Stimulated activated naive CD8-positive, alpha-beta T cell treated with anti-CD3 and anti-CD28 coated beads, Interleukin-15, Interleukin-2, amounts not matched to agents 100 ng/mL and 50 ng/mL, for 24 hours (primary cell): ENCODE data around the gene MAP4K4.
A peak's percentile ranks its signal among the peaks of the same experiment; 100 is the strongest.

Experiments used
- H3K27ac Mint-ChIP-seq: one replicate; pipeline ENCODE4 v1.8.0; 2021; ENCODE audit warnings: mild to moderate bottlenecking, mixed read lengths
- H3K27me3 Mint-ChIP-seq: one replicate; pipeline ENCODE4 v1.8.0; 2021; ENCODE audit warnings: mixed read lengths
- H3K36me3 Mint-ChIP-seq: one replicate; pipeline ENCODE4 v1.8.0; 2021; ENCODE audit warnings: low read depth, mixed read lengths
- H3K4me1 Mint-ChIP-seq: one replicate; pipeline ENCODE4 v1.8.0; 2021; ENCODE audit warnings: low read depth, mixed read lengths
- H3K4me3 Mint-ChIP-seq: one replicate; pipeline ENCODE4 v1.8.0; 2021; ENCODE audit warnings: mild to moderate bottlenecking, mixed read lengths
- H3K9me3 Mint-ChIP-seq: one replicate; pipeline ENCODE4 v1.8.0; 2021; ENCODE audit warnings: mixed read lengths

MAP4K4 gene

DNA sequence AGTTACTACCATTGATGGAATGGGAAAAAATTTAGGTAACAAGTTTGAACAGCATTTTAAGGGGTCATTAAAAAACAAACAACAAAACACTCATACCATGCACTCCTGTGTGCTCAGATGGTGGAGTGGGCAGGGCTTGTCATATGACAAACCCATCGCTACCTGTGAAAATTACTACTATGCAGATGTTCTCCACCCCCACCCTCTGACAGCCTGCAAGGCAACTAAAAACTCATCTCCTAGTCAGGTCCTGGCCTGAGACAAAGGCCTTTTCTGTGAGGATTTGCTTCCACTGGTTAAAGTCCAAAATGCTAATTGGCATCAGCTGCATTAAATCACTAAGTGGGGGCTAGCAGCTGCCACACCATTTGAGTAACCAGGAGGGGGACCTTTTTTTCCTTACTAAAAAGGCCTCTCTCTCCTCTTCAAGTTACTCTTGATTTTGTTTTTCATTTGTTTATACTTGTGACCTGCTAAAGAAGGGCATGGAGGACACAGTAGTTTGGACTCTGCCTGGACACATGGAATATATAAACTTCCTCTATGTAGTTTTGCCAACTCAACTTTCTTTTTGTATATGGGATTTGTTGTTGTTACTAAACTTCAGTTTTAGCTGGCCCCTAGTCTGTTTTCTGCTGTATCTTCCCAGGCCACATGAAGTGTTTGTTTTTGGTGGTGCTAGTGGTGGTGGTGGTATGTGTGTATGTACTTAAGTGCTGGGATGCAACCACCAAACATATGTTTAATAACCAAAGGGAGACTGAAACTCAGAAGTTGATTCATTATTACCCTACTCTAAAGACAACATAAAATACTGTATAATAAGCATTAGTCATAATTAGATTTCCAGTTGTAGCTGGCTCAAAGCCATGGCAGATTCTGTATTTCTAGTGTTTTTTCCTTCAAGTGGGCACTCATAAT lies 121.3 kb downstream of the MAP4K4 start:
- peaks cover 9% of the 10 kb centered on the region for H3K36me3 Mint-ChIP-seq
- no peak overlapping the region for H3K27ac Mint-ChIP-seq

DNA sequence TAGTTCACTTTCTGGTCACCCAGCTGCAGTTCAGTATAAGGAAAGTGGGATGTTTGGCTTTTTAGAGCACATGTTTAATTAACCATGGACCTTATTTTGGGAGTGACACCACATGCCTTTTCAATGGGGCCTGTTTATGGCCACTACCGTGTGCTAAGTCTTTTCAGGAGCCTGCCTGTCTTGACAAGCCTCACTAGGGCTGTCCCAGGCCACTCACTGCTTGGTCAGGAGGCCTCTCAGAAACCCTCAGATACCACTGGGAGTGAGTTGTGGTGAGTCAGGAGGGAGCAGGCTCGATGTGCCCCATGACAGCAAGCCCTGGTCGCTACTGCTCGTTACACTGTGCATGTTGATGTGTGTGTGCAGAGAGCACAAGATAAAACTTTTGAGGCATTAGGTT lies 123.0 kb downstream of the MAP4K4 start:
- H3K36me3 Mint-ChIP-seq = peaks cover 4% of the 10 kb centered on the region
- H3K4me1 Mint-ChIP-seq = peaks cover 84% of the 10 kb centered on the region
- no peaks in the 10 kb centered on the region for H3K9me3 Mint-ChIP-seq
- H3K4me3 Mint-ChIP-seq = no peak overlapping the region
- no peaks in the 10 kb centered on the region for H3K27me3 Mint-ChIP-seq
- H3K27ac Mint-ChIP-seq = no peak overlapping the region

More for the DNA sequence above, 121.3 kb downstream of the MAP4K4 start:
- Mint-ChIP-seq H3K4me3 (no peak overlapping the region), H3K27me3 (no peaks in the 10 kb centered on the region), H3K4me1 (peaks cover 84% of the 10 kb centered on the region), H3K9me3 (no peaks in the 10 kb centered on the region)

GRCh38 chr2:101821059-101821805 lies 123.7 kb downstream of the MAP4K4 start:
- Mint-ChIP-seq H3K4me1 (peaks cover 84% of the 10 kb centered on the region), H3K36me3 (peaks cover 6% of the 10 kb centered on the region), H3K9me3 (no peaks in the 10 kb centered on the region), H3K4me3 (no peak overlapping the region), H3K27me3 (no peaks in the 10 kb centered on the region), H3K27ac (no peak overlapping the region)

- Mint-ChIP-seq H3K36me3 (peaks cover 8% of the 10 kb centered on the region), H3K27me3 (no peaks in the 10 kb centered on the region), H3K9me3 (no peaks in the 10 kb centered on the region), H3K4me3 (no peak overlapping the region), H3K27ac (no peak overlapping the region), H3K4me1 (peaks cover 84% of the 10 kb centered on the region)
These were observed 124.4 kb downstream of the MAP4K4 start for GRCh38 chr2:101821828-101822458.

GRCh38 chr2:101823347-101823791 lies 125.9 kb downstream of the MAP4K4 start:
- Mint-ChIP-seq H3K4me1 (peaks cover 84% of the 10 kb centered on the region), H3K27ac (peak overlapping the region; percentile 89), H3K4me3 (peak overlapping the region; percentile 59), H3K27me3 (no peaks in the 10 kb centered on the region), H3K36me3 (peaks cover 17% of the 10 kb centered on the region), H3K9me3 (no peaks in the 10 kb centered on the region)

DNA sequence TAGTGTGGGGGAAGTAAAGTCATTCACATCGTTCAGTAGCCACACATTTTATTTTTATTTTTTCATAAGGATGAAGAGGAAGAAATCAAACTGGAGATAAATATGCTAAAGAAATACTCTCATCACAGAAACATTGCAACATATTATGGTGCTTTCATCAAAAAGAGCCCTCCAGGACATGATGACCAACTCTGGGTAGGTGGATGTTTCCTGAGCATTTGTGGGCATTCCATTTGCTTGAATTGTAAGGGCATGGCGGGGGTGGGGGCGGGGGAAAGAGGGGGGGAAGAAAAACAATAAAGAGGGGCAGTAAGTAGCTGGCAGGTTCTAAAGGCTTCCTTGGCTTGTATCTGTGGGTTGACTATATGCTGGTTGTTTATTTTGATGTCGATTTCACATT lies 126.4 kb downstream of the MAP4K4 start:
- peak overlapping the region; percentile 47 for H3K27ac Mint-ChIP-seq
- H3K4me3 Mint-ChIP-seq = peak overlapping the region; percentile 59

GRCh38 chr2:101826716-101827115 lies 129.2 kb downstream of the MAP4K4 start:
- H3K36me3 Mint-ChIP-seq = peaks cover 32% of the 10 kb centered on the region
- H3K9me3 Mint-ChIP-seq = no peaks in the 10 kb centered on the region

More for the DNA sequence above, 126.4 kb downstream of the MAP4K4 start:
- peaks cover 84% of the 10 kb centered on the region for H3K4me1 Mint-ChIP-seq
- no peaks in the 10 kb centered on the region for H3K27me3 Mint-ChIP-seq
- H3K9me3 Mint-ChIP-seq = no peaks in the 10 kb centered on the region
- peaks cover 17% of the 10 kb centered on the region for H3K36me3 Mint-ChIP-seq

GRCh38 chr2:101827246-101827645 lies 129.7 kb downstream of the MAP4K4 start:
- Mint-ChIP-seq H3K4me3 (no peak overlapping the region), H3K4me1 (peaks cover 86% of the 10 kb centered on the region), H3K9me3 (no peaks in the 10 kb centered on the region), H3K27ac (no peak overlapping the region), H3K27me3 (no peaks in the 10 kb centered on the region), H3K36me3 (peaks cover 32% of the 10 kb centered on the region)

More at GRCh38 chr2:101826716-101827115, 129.2 kb downstream of the MAP4K4 start:
- H3K27ac Mint-ChIP-seq = no peak overlapping the region
- H3K4me3 Mint-ChIP-seq = no peak overlapping the region
- no peaks in the 10 kb centered on the region for H3K27me3 Mint-ChIP-seq
- H3K4me1 Mint-ChIP-seq = peaks cover 85% of the 10 kb centered on the region

DNA sequence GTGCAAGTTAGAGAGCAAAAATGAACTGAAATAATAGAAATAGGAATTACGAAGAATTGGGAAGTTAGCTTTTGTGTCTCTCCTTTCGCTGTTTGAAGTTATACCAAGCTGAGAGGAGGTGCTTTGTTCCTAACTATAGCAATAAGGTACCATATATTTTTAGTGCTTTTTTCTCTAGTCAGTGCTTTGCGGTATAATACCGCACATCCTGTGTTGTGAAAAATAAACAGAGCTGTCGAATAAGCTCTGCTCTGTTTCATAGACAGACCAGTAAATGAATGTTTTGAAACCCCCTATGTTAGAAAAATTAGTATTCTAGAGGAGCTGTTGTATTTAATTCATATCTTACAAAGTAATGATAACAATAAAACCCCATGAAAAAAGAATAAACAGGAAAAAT lies 130.8 kb downstream of the MAP4K4 start:
- Mint-ChIP-seq H3K27ac (peak overlapping the region; percentile 4), H3K4me1 (peaks cover 76% of the 10 kb centered on the region), H3K27me3 (no peaks in the 10 kb centered on the region), H3K9me3 (no peaks in the 10 kb centered on the region), H3K4me3 (peak overlapping the region; percentile 8), H3K36me3 (peaks cover 32% of the 10 kb centered on the region)

GRCh38 chr2:101828673-101829334 lies 131.3 kb downstream of the MAP4K4 start:
- Mint-ChIP-seq H3K27ac (no peak overlapping the region), H3K4me3 (no peak overlapping the region), H3K27me3 (no peaks in the 10 kb centered on the region), H3K36me3 (peaks cover 32% of the 10 kb centered on the region), H3K9me3 (no peaks in the 10 kb centered on the region), H3K4me1 (peaks cover 71% of the 10 kb centered on the region)

DNA sequence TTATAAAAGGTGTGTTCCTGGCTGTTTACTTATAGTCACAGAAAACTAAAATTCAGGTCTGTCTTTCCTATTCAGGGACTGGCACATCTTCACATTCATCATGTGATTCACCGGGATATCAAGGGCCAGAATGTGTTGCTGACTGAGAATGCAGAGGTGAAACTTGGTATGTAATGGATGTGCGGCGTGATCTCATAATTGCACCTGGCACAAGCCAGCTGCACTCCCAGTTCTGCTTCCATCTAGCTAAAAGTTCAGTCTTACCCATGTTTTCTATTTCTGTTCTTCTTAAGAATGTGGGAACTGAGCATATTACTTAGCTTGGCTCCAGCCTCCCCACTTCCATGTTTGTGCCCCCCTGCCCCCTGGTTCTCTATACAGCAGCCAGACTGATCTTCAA lies 131.9 kb downstream of the MAP4K4 start:
- Mint-ChIP-seq H3K4me1 (peaks cover 66% of the 10 kb centered on the region), H3K27ac (peak overlapping the region; percentile 10), H3K36me3 (peaks cover 35% of the 10 kb centered on the region), H3K4me3 (no peak overlapping the region), H3K27me3 (no peaks in the 10 kb centered on the region), H3K9me3 (no peaks in the 10 kb centered on the region)

DNA sequence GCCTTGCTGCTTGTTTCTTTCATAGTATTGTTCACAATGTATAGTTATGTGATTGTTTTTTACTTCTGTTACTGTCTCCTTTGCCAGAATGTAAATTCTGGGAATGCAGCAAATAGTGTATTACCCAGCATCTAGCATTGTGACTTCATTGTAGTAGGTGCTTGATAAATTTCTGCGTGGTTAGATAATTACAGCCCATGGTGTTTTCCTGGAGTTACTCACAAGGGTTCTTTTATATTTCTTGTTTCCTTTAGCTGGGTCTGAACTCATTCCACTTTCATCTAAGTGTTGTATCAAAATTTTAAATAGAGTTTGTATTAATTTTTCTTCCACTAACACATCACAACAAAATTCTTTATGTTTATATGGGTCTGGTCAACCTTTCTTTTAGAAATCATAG lies 132.6 kb downstream of the MAP4K4 start:
- H3K36me3 Mint-ChIP-seq = peaks cover 40% of the 10 kb centered on the region

DNA sequence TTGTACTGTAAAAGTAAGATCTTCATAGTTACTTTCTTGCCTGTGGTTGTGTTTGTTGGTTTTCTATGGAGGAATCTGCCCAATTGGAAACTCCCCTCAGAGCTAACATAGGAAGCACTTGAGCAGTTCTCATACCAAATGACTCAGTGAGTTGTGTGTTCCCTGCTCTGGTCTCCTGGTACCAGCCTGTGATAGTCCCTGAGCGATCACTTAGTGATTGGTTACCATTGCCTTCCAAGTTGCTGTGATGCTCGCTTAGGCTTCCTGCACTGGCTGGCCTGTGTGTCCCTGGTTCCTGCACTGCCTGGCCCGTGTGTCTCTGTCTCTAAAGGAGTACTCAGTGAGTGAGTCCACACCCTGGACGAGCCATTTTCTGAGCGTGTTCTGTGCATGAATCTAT lies 133.0 kb downstream of the MAP4K4 start:
- Mint-ChIP-seq H3K9me3 (no peaks in the 10 kb centered on the region), H3K4me1 (peaks cover 62% of the 10 kb centered on the region), H3K36me3 (peaks cover 42% of the 10 kb centered on the region), H3K27ac (peak overlapping the region; percentile 85), H3K27me3 (no peaks in the 10 kb centered on the region), H3K4me3 (no peak overlapping the region)

More for the DNA sequence above, 132.6 kb downstream of the MAP4K4 start:
- Mint-ChIP-seq H3K4me3 (no peak overlapping the region), H3K4me1 (peaks cover 64% of the 10 kb centered on the region), H3K27me3 (no peaks in the 10 kb centered on the region), H3K9me3 (no peaks in the 10 kb centered on the region), H3K27ac (peak overlapping the region; percentile 85)

DNA sequence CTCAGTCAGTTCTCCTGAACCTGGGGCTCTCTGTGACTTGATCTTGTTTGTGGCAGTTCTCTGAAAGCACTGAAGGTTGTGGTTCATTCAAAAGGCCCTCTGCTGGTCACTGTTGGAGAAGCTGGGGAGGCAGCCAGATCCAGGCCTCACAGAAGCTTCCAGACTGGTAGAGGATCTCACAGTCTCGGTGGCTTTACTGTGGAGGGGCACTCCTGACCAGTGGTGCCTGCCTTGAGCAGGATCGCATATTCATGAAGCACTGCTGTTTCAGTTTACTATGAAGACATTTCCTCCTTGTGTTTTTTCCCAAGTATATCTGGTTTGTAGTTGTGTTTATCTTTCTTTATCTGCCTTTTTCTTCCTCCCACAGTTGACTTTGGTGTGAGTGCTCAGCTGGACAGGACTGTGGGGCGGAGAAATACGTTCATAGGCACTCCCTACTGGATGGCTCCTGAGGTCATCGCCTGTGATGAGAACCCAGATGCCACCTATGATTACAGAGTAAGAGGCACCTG lies 133.9 kb downstream of the MAP4K4 start:
- H3K4me1 Mint-ChIP-seq = peaks cover 54% of the 10 kb centered on the region
- H3K4me3 Mint-ChIP-seq = peak overlapping the region; percentile 4
- no peaks in the 10 kb centered on the region for H3K27me3 Mint-ChIP-seq
- peaks cover 43% of the 10 kb centered on the region for H3K36me3 Mint-ChIP-seq
- H3K9me3 Mint-ChIP-seq = no peaks in the 10 kb centered on the region
- H3K27ac Mint-ChIP-seq = peak overlapping the region; percentile 85
